Kidney glomerular epithelial cell (primary cell): ENCODE results near the gene TOM1.

Experiments
- DNase-seq: peaks from one replicate; lab custom pipeline; 2025; lab: John Stamatoyannopoulos, UW

The TOM1 gene

DNA sequence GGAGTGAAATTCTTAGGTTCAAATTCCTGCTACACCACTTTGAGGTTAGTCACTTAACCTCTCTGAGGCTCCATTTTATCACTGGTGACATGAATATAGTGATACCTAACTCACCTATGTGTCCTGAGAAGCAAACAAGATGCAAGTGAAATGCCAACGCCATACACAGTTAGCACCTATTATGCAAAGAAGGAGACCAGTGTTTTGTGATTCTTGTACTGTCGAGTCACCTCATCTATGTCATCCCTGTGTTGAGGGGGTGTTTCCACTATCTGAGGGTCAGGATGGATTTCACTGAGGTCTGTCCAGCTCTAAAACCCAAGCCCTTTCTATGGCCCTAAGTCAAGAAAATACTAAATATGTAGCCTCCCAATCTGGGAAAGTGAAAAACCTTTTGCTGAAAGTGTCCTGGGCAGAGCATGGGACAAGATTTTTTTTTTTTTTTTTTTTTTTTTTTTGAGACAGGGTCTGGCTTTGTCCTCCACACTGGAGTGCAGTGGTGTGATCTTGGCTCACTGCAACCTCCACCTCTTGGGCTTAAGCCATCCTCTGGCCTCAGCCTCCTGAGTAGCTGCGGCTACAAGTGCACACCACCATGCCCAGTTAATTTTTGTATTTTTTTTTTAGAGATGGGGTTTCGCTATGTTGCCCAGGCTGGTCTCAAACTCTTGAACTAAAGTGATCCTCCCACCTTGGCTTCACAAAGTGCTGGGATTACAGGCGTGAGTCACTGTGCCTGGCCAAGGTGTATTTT, 95.3 kb downstream of the TOM1 start:
- DNase-seq, result no peak

DNA sequence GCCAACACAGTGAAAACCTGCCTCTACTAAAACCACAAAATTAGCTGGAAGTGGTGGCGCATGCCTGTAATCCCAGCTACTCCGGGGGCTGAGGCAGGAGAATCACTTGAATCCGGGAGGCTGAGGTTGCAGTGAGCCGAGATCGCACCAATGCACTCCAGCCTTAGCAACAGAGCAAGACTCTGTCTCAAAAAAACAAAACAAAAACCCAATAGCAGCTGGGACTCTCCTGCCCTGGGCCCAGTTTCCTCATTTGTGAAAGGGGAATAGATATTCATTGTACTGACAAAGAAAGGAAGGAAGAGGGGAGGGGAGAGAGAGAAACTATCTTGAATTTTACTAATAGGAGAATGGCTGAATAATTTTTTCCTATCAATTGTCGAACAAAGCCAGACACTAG, 96.9 kb downstream of the TOM1 start:
- DNase-seq, result peak; percentile 14

DNA sequence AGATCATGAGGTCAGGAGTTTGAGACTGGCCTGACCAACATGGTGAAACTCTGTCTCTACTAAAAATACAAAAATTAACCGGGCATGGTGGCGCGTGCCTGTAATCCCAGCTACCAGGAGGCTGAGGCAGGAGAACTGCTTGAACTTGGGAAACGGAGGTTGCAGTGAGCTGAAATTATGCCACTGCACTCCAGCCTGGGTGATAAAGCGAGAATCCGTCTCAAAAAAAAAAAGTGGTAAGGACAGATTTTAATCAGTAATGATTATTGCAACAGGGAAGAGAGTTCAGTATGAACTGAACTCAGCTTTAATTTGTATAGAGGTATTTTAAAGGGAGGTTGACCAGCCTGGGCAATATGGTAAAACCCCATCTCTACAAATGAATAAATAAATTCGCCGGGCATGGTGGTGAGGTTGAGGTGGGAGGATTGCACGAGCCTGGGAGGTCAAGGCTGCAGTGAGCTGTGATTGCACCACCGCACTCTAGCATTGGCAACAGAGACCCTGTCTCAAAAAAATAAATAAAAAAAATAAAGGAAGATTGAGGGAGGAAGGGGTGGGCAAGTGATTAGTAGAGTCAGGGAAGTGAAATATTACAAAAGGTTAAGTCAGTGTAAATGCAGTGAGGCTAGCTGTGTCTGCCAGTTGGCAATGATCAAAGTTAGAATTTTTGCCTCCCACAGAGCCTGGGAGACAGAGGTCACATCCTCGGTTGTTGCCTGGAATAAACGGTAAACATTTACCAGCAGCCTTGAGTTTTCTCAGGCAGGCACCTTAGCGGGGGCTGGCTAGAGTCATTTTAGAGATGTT, 97.6 kb downstream of the TOM1 start:
- peak; percentile 86 for DNase-seq
